Panc1 (cell line): Measurements from ENCODE around the gene TOGARAM2.

Experiments
- CTCF ChIP-seq: fragments of 450-650 bp; IDR thresholded peaks from 2 replicates; pipeline ENCODE4 v1.5.1; 2017; ENCODE audit warnings: mild to moderate bottlenecking
- POLR2AphosphoS5 ChIP-seq: IDR thresholded peaks from 2 replicates; pipeline ENCODE4 v1.6.1; 2012; ENCODE audit warnings: mild to moderate bottlenecking, low read depth, low read length, moderate library complexity
- REST ChIP-seq, 2 experiments: IDR thresholded peaks; 2 replicates each; pipeline ENCODE4 v1.6.1; 2011 to 2012; ENCODE audit warnings: low read depth in 2 of 2, control low read depth in 1 of 2, low read length in 1 of 2, mild to moderate bottlenecking in 1 of 2, moderate library complexity in 1 of 2; ENCODE audit not compliant: insufficient read depth in 1 of 2
- SIN3A ChIP-seq: IDR thresholded peaks from 2 replicates; pipeline ENCODE4 v1.6.1; 2012; ENCODE audit warnings: low read depth, mild to moderate bottlenecking, low read length, moderate library complexity, borderline replicate concordance; ENCODE audit not compliant: insufficient read depth
- TCF7L2 ChIP-seq: IDR thresholded peaks from 2 replicates; pipeline ENCODE4 v1.6.1; 2011; ENCODE audit warnings: mild to moderate bottlenecking, low read depth, low read length, inconsistent platforms

- no peak for TF ChIP-seq CTCF
- TF ChIP-seq POLR2AphosphoS5, result no peak
- no peak for TF ChIP-seq REST (IDR thresholded peaks at IDR 0.05; ENCODE audit: insufficient read depth in 1 of 2, low read depth in 2 of 2, low read length in 1 of 2)
- no peak for TF ChIP-seq SIN3A
- TF ChIP-seq TCF7L2, result no peak
These were observed 115.9 kb downstream of the TOGARAM2 start for GRCh38 chr2:29096969-29097368.
